Left cardiac atrium (tissue), 4 donors: ENCODE data around the gene ANKRD31. TPM values are rescaled to one million over a fixed set of nuclear protein-coding genes. Genes with fewer than 3 reads are reported as not detected.
"Not testable (repeated sequence)": the region's sequence is repeated elsewhere in the genome, so short reads cannot be mapped to it uniquely, and the experiment has no call there.

ENCODE experiments used
- ATAC-seq, 2 donors: fragments of 200-7000 bp; cut with Tn5 transposase; one replicate each; pipeline ENCODE4 v1.9.1; 2020; ENCODE audit warnings: mild to moderate bottlenecking in 2 of 2, moderate library complexity in 2 of 2
- DNase-seq: peaks from one replicate; pipeline ENCODE4 v3.0.0-alpha.2; 2020
- intact Hi-C, 2 donors: fragments of 100-400 bp; cut with DNase I; formaldehyde crosslinking; loops; one replicate each; pipeline versions ENCODE4 v1.14.1 to v1.15.1; 2022 to 2023
- total RNA-seq, 2 donors: library from RNA; stranded (reverse); fragmentation: NEBNext Ultra II Directional; extraction: Animal tissue kit (Norgen Biotek cat#: 25700); gene quantifications; one replicate each; pipeline ENCODE4 v1.2.1, GENCODE V29; 2021
- donor health status: DM: no; HTN: yes; CAD: no.
- donor health status: DM: no; HTN: yes; CAD: no; lungs with severe emphysema.
- donor health status: DM: yes; HTN: yes; CAD: no.
- donor health status: Dilated cardiomyopathy.

Gene ANKRD31
- total RNA-seq, 2 donors from 2014 or later = 0.06 to 0.08 TPM

DNA sequence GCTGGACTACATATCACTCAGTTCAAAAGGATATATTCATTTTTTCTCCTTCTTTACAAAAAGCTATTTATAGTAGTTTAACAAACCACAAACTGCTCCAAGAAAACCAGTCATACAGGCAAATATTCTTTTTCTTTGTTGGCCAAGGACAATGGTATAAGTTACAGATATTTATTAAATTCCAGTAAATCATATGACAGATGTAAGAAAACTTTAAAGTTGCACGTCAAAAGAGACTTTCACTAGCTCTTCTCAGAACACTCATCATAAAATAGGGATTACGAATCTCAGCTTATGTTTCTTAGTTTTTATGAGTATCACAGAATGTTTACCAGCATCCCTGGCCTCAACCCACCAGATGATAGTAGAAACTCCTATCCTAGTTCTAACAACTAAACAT is 67.2 kb downstream of the ANKRD31 start:
- DNase-seq (no peak), ATAC-seq (no peak)
- intact Hi-C loops = no loop called here

DNA sequence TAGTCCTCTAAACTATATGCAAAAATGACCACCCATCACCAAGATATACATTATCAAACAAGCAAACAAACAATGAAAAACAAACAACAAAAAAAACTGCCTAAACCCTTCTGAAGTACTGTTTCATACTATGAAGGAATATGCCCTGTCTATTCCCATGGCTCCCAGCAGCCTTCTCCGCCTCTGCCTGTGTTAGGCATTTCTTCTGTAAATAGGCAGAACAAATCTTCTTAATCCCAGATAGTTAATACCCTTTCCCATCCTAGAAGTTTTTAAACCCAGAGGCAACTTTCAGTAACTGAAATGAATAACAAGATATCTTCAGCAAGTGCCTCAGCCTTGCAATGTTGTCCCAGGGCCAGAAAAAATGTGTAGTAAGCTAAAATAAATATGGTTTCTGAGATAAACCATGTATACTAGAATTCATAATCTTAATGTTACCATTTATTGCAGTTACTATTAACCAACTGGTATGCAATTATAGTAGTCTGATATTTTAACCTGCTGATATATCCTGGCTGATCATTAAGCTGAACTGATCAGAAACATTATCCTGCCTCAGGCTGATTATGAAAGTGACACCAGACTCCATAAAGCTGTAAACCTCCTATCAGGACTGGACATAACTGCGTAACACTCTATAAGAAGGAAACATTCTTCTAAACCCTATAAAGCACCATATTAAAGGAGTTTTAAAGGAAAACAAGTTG is 68.5 kb downstream of the ANKRD31 start:
- DNase-seq (no peak), ATAC-seq (no peak)
- intact Hi-C loops = no loop called here

DNA sequence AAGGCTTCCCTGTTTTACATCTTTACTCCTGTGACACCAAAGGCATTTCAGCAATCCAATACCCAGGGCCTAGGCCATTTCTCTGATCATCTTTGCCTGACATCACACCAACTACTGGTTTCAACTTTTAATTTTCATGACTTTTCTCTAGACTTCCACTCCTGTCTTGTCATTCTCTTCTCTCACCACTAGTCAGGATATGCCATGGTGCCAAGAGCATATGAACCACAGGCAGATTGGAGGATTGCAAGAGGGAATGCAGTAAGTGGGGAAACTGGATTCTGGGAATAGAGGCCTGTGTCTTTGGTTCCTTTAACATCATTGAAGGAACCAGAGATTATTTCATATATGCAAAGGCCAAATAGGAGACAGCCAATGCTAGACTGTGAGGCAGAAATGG is 69.3 kb downstream of the ANKRD31 start:
- intact Hi-C loops = no loop called here
- no peak for ATAC-seq
- DNase-seq = no peak

DNA sequence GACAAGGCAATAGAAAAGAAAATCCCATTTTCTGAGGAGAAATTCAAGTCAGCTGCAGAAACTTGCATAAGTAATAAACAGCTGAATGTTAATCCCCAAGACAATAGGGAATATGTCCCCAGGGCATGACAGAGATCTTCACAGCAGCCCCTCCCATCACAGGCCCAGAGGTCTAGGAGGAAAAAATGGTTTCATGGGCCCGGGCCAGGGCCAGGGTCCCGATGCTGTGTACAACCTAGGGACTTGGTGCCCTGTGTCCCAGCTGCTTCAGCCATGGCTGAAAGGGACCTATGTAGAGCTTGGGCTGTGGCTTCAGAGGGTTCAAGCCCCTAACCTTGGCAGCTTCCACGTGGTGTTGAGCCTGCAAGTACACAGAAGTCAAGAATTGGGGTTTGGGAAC is 75.2 kb downstream of the ANKRD31 start:
- ATAC-seq, intact Hi-C loops, DNase-seq: not testable (repeated sequence)

DNA sequence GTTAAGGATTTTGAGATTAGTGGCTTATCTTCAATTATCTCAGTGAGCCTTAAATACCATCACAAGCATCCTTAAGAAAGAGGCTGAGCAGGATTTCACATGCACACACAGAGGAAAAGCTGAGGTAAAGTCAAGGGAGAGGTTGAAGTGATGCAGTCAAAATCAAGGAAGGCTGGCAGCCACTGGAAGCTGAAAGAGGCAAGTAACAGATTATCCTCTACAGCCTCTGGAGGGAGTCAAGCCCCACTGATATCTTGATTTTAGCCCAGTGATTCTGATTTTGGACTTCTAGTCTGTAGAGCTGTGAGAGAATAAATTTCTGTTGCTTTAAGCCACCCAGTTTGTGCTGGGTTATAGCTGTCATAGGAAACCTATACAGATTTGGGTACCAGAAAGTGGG is 80.1 kb downstream of the ANKRD31 start:
- intact Hi-C loops = no loop called here
- ATAC-seq = no peak

DNA sequence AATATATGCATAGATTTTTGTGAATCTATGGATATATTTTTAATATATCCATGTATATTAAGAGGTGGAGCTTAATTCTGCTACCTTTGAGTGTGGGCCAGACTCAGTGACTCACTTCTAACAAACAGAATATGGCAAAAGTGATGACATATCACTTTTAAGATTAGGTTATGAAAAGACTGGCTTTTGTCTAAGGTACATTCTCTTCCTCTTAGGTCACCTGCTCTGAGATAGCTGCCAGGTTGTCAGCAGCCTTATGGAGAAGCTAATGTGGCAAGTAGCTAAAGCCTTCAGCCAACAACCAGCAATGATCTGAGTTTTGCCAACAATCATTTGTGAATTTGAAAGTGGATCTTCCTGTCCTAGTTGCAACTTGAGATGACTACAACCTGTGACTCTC is 83.8 kb downstream of the ANKRD31 start:
- no peak for ATAC-seq
- intact Hi-C loops = no loop called here
- DNase-seq = no peak

More for the DNA sequence above, 80.1 kb downstream of the ANKRD31 start:
- DNase-seq = no peak

DNA sequence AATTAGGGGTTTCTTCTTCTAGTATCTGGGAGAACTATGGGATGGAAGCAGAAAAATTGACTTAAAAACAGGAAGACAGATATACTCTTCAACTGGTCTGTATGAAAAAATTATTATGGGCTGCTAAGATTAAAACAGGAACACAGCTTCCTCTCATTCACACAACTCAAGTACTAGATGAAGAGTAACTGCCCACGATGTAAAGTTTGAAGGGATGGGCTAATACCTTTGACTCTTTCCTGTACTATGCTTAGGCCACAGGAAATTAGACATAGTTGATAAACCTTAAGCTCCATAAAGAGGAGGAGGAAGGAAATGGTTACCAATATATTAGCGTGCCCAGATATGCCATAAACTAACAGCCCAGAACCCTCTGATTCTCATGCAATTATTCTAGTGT is 88.6 kb downstream of the ANKRD31 start:
- intact Hi-C loops = no loop called here
- no peak for ATAC-seq
- DNase-seq = no peak

DNA sequence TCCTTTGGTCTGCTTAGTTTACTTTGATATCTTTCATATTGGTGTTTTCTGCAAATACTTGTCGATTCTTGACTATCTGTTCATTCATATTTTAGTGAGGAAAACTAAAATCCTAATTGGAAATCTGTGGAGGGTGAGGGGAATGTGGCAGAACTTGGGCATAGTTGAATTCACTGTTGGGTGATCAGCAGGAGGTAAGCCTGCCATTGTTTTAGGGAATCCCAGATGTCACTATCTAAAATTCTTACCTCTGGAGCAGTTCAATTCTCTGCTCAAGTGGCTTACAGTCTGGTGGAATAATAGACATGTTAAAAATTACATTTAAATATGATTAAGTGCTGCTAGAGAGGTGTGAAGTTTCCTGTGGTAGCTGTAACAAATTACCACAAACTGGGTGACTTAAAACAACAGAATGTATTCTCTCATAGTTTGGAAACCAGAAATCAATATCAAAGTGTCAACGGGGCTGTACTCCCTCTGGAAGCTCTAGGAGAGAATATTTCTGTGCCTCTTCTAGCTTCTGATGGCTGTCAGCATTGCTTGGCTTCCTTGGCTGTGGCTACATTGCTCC is 94.0 kb downstream of the ANKRD31 start:
- intact Hi-C loops = no loop called here
- no peak for ATAC-seq
- no peak for DNase-seq

DNA sequence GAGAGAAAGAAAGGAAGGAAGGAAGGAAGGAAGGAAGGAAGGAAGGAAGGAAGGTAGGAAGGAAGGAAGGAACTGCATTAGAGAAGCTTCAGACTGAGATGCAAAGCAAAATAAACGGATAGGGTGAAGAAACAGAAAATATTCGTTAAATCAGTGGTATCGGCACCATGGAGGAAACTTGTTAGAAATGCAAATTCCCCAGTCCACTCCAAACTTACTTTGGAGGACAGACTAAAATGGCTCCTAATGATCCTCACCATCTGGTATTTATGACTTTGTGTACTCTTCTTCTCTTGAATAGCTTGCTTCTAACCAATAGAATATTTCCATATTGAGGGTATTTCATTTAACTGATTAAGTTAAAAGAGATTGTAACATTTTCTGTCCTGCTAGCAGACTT is 96.4 kb downstream of the ANKRD31 start:
- intact Hi-C loops = no loop called here
- ATAC-seq (no peak), DNase-seq (no peak)

DNA sequence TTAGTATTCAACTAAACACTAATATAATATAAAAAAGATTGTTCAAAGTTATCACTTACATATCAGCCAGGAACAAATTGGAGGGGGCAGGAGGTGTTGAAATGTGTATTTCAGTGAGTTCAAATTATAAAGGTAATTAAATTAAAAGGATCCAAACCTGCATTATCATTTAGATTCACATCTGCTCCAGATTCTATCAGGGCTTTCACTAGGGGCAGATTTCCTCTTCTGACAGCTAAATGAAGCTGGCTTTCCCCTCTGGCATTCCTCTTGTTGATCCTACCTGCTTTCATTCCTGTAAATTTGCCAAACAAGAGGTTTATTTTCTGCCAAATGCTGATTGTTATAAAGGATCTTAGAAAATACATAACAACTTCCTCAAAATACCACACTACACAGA is 98.0 kb downstream of the ANKRD31 start:
- DNase-seq (no peak), ATAC-seq (no peak)
- intact Hi-C loops = no loop called here

DNA sequence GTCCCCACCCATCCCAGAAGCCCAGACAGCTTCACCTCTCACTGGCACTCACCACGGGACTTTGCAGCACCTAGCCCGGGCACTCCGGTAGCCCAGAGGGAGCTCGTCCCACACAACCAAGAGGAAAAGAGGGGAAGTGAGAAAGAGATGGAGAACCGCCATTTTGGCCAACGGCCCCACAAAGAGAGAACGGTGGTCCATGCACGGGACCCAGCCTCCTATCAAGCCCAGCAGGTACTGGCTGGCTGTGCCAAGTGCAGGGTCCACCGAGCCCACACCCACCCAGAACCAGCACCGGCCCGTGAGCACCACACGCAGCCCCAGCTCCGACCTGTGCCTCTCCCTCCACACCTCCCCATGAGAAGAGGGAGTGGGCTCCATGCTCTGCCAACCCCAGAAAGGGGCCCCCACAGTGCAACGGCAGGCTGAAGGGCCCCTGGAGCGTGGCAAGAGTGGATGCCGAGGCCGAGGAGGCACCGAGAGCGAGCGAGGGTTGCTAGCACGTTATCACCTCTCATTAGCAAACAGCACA is 105.8 kb downstream of the ANKRD31 start:
- DNase-seq (no peak), ATAC-seq (no peak)
- intact Hi-C loops = no loop called here

DNA sequence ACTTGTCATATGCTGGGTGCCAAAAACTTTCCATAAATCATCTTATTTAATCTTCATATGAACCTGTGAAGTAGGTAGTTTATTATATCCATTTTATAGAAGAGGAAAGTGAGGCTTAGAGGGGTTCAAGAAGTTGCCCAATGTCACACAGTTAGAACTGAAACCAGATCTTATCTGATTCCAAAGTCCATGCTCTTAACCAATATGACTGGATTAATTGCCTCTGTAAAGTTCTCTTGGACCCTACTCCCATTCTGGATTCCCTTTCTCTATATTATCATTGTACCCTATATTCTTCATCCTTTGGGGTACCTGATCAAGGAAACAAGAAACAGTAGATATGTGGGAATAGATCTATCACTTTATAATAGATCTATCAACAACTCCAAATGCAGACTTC is 119.8 kb downstream of the ANKRD31 start:
- intact Hi-C loops = no loop called here
- ATAC-seq (no peak), DNase-seq (no peak)

DNA sequence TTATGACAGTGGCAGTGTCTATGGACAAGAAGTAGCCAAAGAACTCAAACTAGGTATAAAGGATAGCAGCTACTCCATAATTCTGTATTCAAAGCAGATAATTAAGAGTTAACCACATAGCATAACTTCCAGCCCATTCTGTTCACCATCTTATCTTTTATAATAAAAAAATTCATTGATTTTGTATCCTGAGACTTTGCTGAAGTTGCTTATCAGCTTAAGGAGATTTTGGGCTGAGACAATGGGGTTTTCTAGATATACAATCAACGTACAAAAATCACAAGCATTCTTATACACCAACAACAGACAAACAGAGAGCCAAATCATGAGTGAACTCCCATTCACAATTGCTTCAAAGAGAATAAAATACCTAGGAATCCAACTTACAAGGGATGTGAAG is 122.4 kb downstream of the ANKRD31 start:
- DNase-seq, intact Hi-C loops, ATAC-seq: not testable (repeated sequence)

DNA sequence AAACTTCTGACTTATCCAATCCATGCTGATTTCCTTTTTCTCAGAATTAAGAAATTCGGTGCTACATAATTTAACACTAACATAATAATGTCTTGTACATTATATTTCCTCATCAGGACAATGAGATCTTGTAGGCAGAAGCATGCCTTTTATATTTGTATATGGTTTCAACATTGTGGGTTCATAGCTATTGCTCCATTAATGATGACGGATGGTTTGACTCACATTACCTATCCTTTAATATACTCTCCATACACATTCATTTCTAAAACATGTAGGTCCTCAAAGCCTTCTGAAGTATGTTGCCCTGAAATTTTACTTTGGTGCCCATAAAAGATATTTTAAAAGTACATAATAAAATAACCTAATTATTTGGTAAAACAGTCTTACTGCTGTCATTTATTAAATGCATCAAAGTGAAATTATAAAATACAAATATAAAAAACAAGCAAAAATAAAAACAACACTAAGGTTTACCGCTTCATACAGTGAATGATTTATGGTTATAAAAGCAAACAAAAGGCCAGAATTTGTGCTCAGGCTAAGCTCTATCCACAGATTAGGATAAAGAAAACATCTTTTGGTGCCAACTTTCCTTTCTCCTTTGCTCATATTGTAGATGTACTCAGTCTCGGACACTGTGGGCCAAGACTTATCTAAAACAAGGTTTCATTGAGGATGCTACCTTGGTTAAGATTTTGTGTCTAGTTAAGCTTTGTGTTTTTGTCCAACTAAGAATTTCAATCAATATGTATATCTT is 123.1 kb downstream of the ANKRD31 start:
- DNase-seq (no peak), ATAC-seq (no peak)
- intact Hi-C loops = no loop called here

DNA sequence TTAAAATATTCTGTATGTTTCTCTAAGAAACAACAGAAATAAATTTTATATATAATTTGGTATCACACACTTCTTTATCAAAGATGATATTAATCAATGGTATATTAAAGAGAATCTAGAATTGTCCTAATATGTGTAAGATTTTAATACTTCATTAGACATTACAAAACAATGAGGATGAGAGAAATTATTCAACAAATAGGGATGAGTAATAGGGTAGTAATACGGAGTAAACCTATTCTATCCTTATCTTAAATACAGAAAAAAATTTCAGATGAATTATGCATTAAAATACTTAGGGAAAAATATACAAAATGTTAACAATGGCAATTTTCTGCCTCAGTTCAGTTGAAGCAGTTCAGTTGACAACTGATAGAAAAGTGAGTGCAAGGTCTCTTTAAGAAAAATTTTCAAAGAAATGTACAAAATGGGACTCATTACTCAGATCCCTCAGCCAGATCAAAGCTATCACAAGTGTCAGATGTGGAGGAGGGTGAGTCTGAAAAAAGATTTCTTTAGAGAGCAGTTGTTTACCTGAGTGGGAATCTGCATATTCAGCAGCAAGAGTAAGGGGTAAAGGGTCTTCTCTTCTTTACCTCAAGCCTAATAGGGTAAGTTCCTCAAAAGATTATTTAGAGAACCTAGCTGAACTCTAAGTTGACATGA is 127.6 kb downstream of the ANKRD31 start:
- intact Hi-C loops = no loop called here
- ATAC-seq (no peak), DNase-seq (no peak)

DNA sequence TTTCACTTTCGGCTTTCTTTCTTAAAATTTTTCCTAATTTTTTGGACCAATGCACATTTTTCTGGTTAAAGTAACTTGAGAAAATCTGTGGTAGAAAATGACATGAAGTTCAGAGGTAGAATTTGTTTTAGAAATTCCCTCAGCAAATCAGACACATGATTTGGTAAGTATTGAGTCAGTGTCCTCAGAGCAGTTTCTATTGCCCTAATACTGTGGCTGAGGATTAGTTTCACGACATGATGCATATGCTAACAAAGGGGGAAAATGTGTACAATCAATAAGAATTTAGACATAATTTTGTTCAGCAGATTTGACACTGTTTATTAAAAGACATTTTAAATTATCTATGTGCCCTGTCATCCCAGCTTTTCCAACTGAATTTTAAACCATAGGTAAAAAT is 128.2 kb downstream of the ANKRD31 start:
- no peak for DNase-seq
- ATAC-seq = no peak
- intact Hi-C loops = no loop called here

DNA sequence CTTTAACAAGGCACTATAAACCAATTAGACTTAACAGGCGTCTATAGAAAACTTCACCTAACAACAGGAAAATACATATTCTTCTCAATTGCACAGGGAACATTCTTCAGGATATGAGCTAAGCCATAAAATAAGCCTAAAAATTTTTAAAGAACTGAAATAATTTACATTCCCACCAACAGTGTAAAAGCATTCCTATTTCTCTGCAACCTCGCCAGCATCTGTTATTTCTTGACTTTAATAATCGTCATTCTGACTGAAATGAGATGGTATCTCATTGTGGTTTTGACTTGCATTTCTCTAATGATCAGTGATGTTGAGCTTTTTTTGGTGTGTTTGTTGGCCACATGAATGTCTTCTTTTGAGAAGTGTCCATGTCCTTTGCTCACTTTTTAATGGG is 140.7 kb downstream of the ANKRD31 start:
- intact Hi-C loops, DNase-seq, ATAC-seq: not testable (repeated sequence)

DNA sequence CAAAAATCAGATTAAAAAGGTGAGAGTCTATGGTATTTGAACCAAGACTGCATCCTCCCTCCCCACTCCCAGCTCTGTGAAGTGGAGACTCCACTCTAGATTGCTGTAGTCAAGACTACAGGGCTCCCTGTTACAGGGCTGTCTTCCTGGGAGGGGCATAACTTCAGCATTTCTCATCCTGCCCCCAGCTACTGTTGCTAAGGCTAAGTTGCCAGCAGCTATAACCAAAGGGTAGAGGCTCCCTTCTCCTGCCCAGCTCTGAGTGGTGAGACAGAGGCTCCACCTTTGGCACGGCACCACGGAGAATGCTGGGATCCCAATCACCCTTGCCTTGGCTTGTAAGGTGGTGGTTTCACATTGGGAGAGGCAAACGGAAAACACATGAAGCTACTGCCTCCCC is 145.1 kb downstream of the ANKRD31 start:
- intact Hi-C loops = no loop called here

DNA sequence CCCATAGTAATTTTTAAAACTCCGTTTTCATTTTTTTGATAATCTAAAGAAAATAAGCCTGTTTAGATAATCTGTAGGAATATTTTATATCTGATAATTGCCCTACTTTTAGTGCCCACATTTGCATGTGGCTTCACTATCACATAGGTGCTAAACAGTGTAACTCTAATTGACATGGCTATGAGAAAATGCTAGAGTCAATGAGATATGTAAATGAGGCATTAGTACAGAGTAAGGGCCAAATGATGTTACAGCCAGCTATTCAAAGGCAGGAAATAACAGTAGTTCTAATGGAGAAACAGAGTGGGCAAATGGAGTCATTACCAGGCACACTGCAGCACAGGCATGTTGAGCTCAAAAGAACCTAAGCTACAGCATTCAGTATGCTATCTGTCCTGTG is 147.0 kb downstream of the ANKRD31 start:
- ATAC-seq = no peak
- DNase-seq = no peak
- intact Hi-C loops = no loop called here

More for the DNA sequence above, 145.1 kb downstream of the ANKRD31 start:
- no peak for DNase-seq
- no peak for ATAC-seq

DNA sequence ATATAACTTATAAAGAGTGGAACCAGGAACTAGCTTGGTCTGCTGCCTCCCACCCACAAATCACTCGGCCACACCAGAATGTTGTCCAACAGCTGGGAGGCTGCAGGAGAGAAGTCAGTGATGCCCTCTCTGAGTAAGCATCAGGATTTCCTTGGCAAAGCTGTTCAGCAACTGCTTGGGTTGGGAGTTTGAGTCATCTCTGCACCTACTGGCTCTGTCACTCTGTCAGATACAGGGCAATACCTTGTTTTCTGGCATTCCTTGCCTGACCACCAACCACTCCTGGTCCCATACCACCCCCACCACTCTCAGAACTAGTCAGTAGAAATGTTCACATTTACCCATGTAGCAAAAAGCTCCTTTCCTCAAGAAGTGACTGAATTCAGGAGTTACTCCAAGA is 147.5 kb downstream of the ANKRD31 start:
- ATAC-seq (no peak), DNase-seq (no peak)

More for the DNA sequence above, 147.5 kb downstream of the ANKRD31 start:
- intact Hi-C loops = no loop called here
